ENCODE measurements around the gene CDKAL1. TPM values are rescaled to one million over a fixed set of nuclear protein-coding genes. Genes with fewer than 3 reads are reported as not detected.

CDKAL1 gene
- total RNA-seq, 4 donors from 2014 or later, result 13.5 to 21.2 (median 17.3) TPM

DNA sequence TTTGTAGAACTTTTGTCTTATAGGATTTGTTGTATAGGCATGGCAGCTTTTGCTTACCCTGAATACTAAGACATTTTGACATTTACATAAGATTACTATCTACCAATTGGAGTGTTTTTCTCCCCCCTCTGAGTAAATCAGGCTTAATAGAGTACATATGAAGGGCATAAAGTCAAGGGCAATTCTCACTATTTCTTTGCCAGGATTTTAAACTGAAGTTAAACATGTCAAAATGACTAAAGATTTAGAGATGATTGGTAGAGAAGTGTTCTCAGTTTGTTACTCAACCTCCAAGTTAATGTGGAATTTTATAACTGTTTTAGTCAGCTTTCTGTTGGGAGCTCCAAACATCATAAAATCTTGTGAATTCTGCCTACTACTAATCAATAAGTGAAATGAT is 157.8 kb downstream of the CDKAL1 start:
- Histone ChIP-seq H3K9me3 (no peaks in the 10 kb centered on the region), H3K27ac (no peak overlapping the region), H3K36me3 (no peaks in the 10 kb centered on the region), H3K27me3 (no peaks in the 10 kb centered on the region), H3K4me1 (no peaks in the 10 kb centered on the region), H3K4me3 (no peak overlapping the region)
- DNase-seq (ENCODE audit: low spot score in 2 of 2), result no peak
- TF ChIP-seq EP300 (IDR thresholded peaks at IDR 0.05) (no peak), POLR2A (IDR thresholded peaks at IDR 0.05) (no peak)
- TF ChIP-seq, protein P1, sequence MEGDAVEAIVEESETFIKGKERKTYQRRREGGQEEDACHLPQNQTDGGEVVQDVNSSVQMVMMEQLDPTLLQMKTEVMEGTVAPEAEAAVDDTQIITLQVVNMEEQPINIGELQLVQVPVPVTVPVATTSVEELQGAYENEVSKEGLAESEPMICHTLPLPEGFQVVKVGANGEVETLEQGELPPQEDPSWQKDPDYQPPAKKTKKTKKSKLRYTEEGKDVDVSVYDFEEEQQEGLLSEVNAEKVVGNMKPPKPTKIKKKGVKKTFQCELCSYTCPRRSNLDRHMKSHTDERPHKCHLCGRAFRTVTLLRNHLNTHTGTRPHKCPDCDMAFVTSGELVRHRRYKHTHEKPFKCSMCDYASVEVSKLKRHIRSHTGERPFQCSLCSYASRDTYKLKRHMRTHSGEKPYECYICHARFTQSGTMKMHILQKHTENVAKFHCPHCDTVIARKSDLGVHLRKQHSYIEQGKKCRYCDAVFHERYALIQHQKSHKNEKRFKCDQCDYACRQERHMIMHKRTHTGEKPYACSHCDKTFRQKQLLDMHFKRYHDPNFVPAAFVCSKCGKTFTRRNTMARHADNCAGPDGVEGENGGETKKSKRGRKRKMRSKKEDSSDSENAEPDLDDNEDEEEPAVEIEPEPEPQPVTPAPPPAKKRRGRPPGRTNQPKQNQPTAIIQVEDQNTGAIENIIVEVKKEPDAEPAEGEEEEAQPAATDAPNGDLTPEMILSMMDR (IDR thresholded peaks at IDR 0.05), result no peak

DNA sequence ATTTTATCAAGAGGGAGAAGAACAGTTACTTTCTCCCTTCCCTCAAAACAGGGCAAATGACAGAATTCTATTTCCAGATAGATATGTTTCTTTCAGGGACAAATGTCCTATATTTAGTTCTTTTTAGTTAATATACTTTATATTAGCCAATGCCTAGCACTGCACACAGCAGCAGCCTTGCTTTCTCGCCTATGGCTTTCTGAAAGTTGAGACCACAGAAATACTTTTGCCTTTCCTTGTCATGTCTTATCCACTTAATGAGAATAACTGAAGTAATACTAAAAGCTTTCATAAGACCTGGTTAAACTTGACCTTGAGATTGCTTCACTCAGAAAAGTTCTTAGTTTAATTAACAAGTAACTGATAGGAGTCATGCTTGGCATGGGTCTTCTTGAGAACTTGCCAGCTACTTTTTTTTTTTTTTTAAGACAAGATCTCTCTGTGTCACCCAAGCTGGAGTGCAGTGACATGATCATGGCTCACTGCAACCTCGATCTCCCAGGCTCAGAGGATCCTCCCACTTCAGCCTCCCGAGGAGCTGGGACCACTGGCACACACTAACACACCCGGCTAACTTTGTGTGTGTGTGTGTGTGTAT is 159.3 kb downstream of the CDKAL1 start:
- no peak overlapping the region for H3K27ac ChIP-seq
- 73% methylated on average over 4 of the region's 4 CpGs for WGBS, 2 donors
- H3K9me3 ChIP-seq, result no peaks in the 10 kb centered on the region
- DNase-seq (ENCODE audit: low spot score in 2 of 2), result no peak
- H3K36me3 ChIP-seq, result no peaks in the 10 kb centered on the region
- no peak overlapping the region for H3K4me3 ChIP-seq
- no peak for TF ChIP-seq POLR2A (IDR thresholded peaks at IDR 0.05)
- H3K4me1 ChIP-seq, result no peaks in the 10 kb centered on the region
- no peaks in the 10 kb centered on the region for H3K27me3 ChIP-seq

DNA sequence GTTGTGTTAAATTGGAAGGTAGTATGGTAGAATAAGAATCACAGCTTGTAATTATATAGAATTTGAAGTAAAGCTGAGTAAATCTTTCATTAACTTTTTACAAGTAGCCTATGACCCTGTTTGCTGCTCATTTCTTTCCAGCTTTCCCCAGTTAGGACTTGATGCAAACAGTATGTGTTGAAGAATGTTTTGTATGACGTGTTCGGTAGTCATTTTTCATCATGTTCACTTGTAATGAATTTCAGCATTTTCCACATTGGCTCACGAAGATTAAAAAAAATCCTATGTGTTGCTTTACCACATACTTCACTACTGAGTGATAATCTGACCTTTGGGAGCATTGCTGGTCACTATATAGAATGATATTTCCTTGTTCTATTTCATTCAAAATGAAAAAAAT is 162.4 kb downstream of the CDKAL1 start:
- Histone ChIP-seq H3K36me3 (no peaks in the 10 kb centered on the region), H3K9me3 (no peaks in the 10 kb centered on the region), H3K27me3 (no peaks in the 10 kb centered on the region), H3K4me3 (no peak overlapping the region), H3K4me1 (no peaks in the 10 kb centered on the region), H3K27ac (no peak overlapping the region)
- no peak for TF ChIP-seq EP300 (IDR thresholded peaks at IDR 0.05)
- no peak for TF ChIP-seq POLR2A (IDR thresholded peaks at IDR 0.05)
- TF ChIP-seq, protein P1 (IDR thresholded peaks at IDR 0.05), result no peak
- DNase-seq (ENCODE audit: low spot score in 2 of 2), result no peak
- WGBS, 2 donors, result 70 to 83% methylated on average over 3 of the region's 3 CpGs

DNA sequence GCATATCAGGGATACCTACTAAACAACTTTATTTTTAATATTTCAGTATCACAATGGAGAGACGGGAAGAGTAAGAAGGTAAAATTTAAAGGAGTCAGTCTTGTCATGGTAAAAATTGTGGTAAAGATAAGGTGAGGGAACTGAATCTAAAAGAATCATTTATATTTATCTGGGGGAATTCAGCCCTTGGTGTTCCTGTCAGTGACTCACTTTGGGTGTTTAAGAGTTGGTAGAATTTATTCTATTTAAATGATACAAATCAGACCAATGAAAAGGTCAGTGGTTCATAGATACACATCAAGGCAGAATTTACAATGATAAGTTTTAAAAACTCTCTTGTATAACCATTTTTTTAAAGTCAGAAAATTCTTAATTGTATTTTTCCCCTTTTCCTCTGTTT is 164.4 kb downstream of the CDKAL1 start:
- TF ChIP-seq, protein P1 (IDR thresholded peaks at IDR 0.05), result no peak
- TF ChIP-seq EP300 (IDR thresholded peaks at IDR 0.05) (no peak), POLR2A (IDR thresholded peaks at IDR 0.05) (no peak)
- no peaks in the 10 kb centered on the region for H3K9me3 ChIP-seq
- no peak overlapping the region for H3K27ac ChIP-seq
- H3K4me3 ChIP-seq, result no peak overlapping the region
- peaks cover 0 to under 1% (median 0%) of the 10 kb centered on the region in 4 donors for H3K4me1 ChIP-seq
- H3K36me3 ChIP-seq, result no peaks in the 10 kb centered on the region
- WGBS, 2 donors, result 89 to 90% methylated on average over 1 of the region's 1 CpG
- no peaks in the 10 kb centered on the region for H3K27me3 ChIP-seq
- DNase-seq (ENCODE audit: low spot score in 2 of 2), result no peak

DNA sequence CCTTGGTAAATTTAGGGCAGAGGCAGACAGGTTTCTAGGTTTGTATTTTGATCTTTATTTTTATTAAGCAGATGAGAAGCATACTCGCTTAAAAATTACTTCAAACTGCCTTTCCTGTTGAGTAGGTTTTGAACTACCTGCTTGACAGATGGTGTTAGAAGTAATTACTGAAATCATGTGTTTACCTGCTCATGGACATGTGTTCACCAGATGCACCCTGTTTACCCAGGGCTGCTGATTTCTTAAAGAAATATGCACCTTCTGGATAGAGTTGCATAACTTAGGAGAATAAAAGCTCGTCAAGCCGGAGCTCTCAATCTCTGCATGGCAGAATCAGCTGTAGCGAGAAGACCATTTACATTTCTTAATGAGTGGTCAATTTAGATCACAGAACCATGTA is 165.1 kb downstream of the CDKAL1 start:
- TF ChIP-seq POLR2A (IDR thresholded peaks at IDR 0.05), result no peak
- TF ChIP-seq, protein P1 (IDR thresholded peaks at IDR 0.05), result no peak
- no peak for TF ChIP-seq EP300 (IDR thresholded peaks at IDR 0.05)
- WGBS, 2 donors, result 91 to 97% methylated on average over 4 of the region's 4 CpGs

DNA sequence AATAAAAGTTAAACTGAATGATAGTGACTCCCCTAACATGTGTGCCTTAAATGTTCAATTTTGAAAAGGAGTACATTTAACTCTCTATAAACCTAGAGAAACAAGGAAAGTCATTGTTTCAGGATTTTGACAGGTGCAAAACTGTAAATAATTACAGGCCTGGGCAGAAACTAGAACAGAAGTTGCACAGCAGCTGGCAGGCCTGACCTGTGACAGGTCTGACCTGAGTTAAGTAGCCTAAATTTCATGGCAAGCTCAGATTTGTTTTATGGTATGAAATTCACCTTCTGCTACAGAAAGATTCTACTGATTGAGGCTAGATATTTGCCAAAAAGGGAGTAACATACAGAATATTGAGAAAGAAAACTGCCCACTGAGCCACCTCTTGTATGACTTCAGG is 166.1 kb downstream of the CDKAL1 start:
- no peaks in the 10 kb centered on the region for H3K27me3 ChIP-seq
- DNase-seq (ENCODE audit: low spot score in 2 of 2), result no peak
- H3K27ac ChIP-seq, result no peak overlapping the region
- H3K36me3 ChIP-seq, result no peaks in the 10 kb centered on the region
- no peak for TF ChIP-seq EP300 (IDR thresholded peaks at IDR 0.05)
- TF ChIP-seq, protein P1 (IDR thresholded peaks at IDR 0.05), result no peak
- TF ChIP-seq POLR2A (IDR thresholded peaks at IDR 0.05), result no peak
- H3K4me1 ChIP-seq, result peaks cover 0 to 5% (median 0%) of the 10 kb centered on the region in 4 donors
- no peaks in the 10 kb centered on the region for H3K9me3 ChIP-seq
- no peak overlapping the region for H3K4me3 ChIP-seq

More for the DNA sequence above, 165.1 kb downstream of the CDKAL1 start:
- no peak for DNase-seq (ENCODE audit: low spot score in 2 of 2)
- Histone ChIP-seq H3K27ac (no peak overlapping the region), H3K9me3 (no peaks in the 10 kb centered on the region), H3K4me1 (peaks cover 0 to 5% (median 0%) of the 10 kb centered on the region in 4 donors), H3K4me3 (no peak overlapping the region), H3K36me3 (no peaks in the 10 kb centered on the region), H3K27me3 (no peaks in the 10 kb centered on the region)

Measured in tibial nerve (tissue), 4 donors.